WERI-Rb-1 (cell line): ENCODE results near the gene DHDH.

ENCODE experiments used
- DNase-seq: peaks from one replicate; pipeline ENCODE4 v3.0.0-alpha.2; 2020
- H3K27ac ChIP-seq: fragments of 250-450 bp; sonication (Bioruptor Pico); 2 replicates; pipeline ENCODE4 v1.5.1; 2020; ENCODE audit warnings: mild to moderate bottlenecking, moderate library complexity
- H3K27me3 ChIP-seq: fragments of 250-450 bp; sonication (Bioruptor Pico); 2 replicates; pipeline ENCODE4 v1.5.1; 2021; ENCODE audit warnings: mild to moderate bottlenecking, low read depth, moderate library complexity; ENCODE audit not compliant: insufficient read depth, severe bottlenecking
- H3K36me3 ChIP-seq: fragments of 250-450 bp; sonication (Bioruptor Pico); 2 replicates; pipeline ENCODE4 v1.5.1; 2020; ENCODE audit warnings: mild to moderate bottlenecking, moderate library complexity
- H3K4me3 ChIP-seq: 2 replicates; pipeline ENCODE4 v1.5.1; 2011; ENCODE audit warnings: low read depth, mild to moderate bottlenecking, control low read depth, low read length
- H3K9me3 ChIP-seq: fragments of 250-450 bp; sonication (Bioruptor Pico); 2 replicates; pipeline ENCODE4 v1.5.1; 2021; ENCODE audit warnings: mild to moderate bottlenecking, moderate library complexity; ENCODE audit not compliant: severe bottlenecking
- TF ChIP-seq, protein P1 (sequence below): IDR thresholded peaks from 2 replicates; pipeline ENCODE4 v1.5.1; 2011; ENCODE audit warnings: low read depth, mild to moderate bottlenecking, control low read depth, inconsistent platforms, low read length

The DHDH gene

DNA sequence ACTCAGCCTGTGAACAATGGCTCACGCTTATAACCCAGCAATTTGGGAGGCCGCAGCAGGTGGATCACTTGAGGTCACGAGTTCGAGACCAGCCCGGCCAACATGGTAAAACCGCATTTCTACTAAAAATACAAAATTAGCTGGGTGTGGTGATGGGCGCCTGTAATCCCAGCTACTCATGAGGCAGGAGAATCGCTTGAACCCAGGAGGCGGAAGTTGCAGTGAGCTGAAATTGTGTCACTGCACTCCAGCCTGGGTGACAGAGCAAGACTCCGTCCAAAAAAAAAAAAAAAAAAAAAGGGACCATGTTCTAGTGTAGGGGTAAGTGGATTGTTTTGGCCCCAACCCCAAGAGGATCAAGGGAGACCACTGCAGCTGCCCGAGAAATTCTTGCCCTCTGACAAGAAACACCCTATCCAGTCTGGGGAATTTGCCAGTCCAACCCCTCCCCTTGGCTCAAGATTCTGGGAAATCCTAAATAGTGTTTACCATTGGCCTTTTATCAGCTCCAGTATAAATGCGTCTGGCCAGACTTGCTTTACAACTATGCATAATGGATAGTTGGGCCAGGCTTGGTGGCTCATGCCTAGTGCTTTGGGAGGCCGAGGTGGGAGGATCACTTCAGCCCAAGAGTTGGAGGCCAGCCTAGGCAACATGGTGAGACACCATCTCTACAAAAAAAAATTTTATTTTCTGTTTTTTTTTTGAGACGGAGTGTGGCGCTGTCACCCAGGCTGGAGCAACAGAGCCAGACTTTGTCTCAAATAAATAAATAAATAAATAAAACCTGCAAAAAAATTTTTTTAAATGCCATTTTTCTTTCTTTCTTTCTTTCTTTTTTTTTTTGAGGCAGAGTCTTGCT, 5.1 kb upstream of the DHDH start:
- TF ChIP-seq, protein P1, sequence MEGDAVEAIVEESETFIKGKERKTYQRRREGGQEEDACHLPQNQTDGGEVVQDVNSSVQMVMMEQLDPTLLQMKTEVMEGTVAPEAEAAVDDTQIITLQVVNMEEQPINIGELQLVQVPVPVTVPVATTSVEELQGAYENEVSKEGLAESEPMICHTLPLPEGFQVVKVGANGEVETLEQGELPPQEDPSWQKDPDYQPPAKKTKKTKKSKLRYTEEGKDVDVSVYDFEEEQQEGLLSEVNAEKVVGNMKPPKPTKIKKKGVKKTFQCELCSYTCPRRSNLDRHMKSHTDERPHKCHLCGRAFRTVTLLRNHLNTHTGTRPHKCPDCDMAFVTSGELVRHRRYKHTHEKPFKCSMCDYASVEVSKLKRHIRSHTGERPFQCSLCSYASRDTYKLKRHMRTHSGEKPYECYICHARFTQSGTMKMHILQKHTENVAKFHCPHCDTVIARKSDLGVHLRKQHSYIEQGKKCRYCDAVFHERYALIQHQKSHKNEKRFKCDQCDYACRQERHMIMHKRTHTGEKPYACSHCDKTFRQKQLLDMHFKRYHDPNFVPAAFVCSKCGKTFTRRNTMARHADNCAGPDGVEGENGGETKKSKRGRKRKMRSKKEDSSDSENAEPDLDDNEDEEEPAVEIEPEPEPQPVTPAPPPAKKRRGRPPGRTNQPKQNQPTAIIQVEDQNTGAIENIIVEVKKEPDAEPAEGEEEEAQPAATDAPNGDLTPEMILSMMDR: no peak
- no peak for DNase-seq
- no peaks in the 10 kb centered on the region; the same call in 1 of the 2 replicates for H3K36me3 ChIP-seq
- no peak overlapping the region for H3K4me3 ChIP-seq
- no peaks in the 10 kb centered on the region for H3K9me3 ChIP-seq
- no peak overlapping the region for H3K27ac ChIP-seq
- no peaks in the 10 kb centered on the region for H3K27me3 ChIP-seq

DNA sequence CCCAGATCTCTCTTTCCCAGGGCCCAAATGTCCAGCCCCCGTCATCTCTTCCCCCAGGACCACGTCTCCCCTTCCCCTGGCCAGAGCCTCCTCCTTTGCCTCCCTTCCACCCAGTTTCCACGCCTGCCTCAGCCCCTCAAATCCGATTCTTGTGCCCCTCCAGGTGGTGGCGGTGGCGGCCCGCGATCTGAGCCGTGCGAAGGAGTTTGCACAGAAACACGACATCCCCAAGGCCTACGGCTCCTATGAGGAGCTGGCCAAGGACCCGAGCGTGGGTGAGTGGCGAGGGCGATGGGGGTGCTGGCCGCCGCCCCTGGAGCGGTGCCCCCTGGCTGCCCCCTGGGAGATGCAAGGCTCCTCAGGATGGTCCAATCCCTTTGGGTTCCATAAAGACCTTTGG, 1.3 kb downstream of the DHDH start:
- TF ChIP-seq, protein P1: no peak
- Histone ChIP-seq H3K9me3 (no peaks in the 10 kb centered on the region), H3K27me3 (no peaks in the 10 kb centered on the region), H3K4me3 (no peak overlapping the region), H3K36me3 (no peaks in the 10 kb centered on the region), H3K27ac (no peak overlapping the region)
- DNase-seq: peak; percentile 43

DNA sequence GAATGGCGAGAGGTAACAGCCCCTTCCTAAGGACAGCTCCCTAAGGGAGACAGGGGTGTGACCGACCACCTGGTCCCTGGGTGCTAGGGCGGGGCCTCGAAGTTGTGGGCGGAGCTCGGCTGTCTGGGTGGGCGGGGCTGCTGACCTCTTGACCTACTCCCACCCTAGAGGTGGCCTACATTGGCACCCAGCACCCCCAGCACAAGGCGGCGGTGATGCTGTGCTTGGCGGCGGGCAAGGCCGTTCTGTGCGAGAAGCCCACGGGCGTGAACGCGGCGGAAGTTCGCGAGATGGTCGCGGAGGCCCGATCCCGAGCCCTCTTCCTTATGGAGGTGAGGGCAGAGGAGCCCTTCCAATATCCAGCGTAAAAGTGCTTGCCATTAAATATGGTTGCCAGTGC, 2.4 kb downstream of the DHDH start:
- Histone ChIP-seq H3K9me3 (no peaks in the 10 kb centered on the region), H3K4me3 (no peak overlapping the region), H3K36me3 (peaks cover 2% of the 10 kb centered on the region), H3K27me3 (no peaks in the 10 kb centered on the region), H3K27ac (no peak overlapping the region)
- DNase-seq: no peak
- TF ChIP-seq, protein P1: no peak

DNA sequence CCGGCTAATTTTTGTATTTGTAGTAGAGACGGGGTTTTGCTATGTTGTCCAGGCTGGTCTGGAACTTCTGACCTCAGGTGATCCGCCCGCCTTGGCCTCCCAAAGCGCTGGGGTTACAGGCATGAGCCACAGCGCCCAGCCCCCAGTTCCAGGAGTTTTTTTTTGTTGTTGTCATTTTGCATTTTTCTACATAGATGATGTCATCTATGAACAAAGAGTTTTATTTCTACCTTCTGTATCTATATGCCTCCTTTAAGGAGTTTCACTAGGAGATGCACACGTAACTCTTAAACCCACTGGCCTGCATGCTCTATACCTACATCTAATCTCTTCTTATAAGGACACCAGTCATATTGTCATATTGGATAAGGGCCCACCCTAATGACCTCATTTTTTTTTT, 4.8 kb downstream of the DHDH start:
- TF ChIP-seq, protein P1: no peak
- Histone ChIP-seq H3K27me3 (no peaks in the 10 kb centered on the region), H3K9me3 (no peaks in the 10 kb centered on the region), H3K4me3 (no peak overlapping the region), H3K27ac (no peak overlapping the region), H3K36me3 (peaks cover 4% of the 10 kb centered on the region)
- no peak for DNase-seq

DNA sequence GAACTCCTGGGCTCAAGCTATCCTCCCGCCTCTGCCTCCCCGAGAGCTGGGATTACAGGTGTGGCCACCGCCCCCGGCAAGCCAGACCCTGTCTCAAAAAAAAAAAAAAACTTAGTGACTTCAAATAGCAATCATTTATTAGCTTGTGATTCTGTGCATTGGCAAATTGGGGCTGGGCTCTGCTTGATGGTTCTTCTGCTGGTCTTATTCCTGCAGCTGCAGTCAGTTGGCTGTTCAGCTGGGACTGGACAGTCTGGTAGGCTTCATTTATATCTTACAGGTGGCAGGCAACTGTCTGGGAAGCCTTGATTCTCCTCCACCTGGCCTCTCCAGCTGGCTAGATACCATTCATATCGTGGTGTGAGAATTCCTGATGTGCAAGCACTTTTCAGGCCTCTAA, 7.4 kb downstream of the DHDH start:
- TF ChIP-seq, protein P1: no peak
- Histone ChIP-seq H3K36me3 (peaks cover 4% of the 10 kb centered on the region), H3K4me3 (no peak overlapping the region), H3K27me3 (no peaks in the 10 kb centered on the region), H3K27ac (no peak overlapping the region), H3K9me3 (no peaks in the 10 kb centered on the region)
- no peak for DNase-seq

DNA sequence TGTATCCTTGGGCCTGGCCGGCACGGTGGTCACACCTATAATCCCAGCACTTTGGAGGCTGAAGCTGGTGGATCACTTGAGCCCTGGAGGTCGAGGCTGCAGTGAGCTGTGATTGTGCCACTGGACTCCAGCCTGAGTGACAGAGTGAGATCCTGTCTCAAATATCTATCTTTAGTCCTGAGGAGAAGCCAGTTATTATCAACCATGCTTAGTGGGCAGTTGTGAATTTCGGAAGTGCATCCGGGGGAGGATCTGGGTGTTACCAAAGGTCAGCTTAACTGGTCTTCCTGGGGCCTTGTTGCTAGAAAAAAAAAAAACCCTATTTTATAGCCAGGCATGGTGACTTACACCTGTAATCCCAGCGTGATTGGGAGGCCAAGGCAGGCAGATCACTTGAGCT, 9.6 kb downstream of the DHDH start:
- Histone ChIP-seq H3K9me3 (peaks cover 10% of the 10 kb centered on the region), H3K27ac (no peak overlapping the region), H3K36me3 (peaks cover 4% of the 10 kb centered on the region), H3K27me3 (no peaks in the 10 kb centered on the region), H3K4me3 (no peak overlapping the region)
- no peak for DNase-seq
- TF ChIP-seq, protein P1: no peak
